RPMI8226 (cell line): ENCODE measurements around the gene NAPG.
A peak's percentile ranks its signal among the peaks of the same experiment; 100 is the strongest.
"Not testable (repeated sequence)": the region's sequence is repeated elsewhere in the genome, so short reads cannot be mapped to it uniquely, and the experiment has no call there.

Experiments
- DNase-seq: peaks from one replicate; pipeline ENCODE4 v3.0.0-alpha.2; 2015

Gene NAPG

DNA sequence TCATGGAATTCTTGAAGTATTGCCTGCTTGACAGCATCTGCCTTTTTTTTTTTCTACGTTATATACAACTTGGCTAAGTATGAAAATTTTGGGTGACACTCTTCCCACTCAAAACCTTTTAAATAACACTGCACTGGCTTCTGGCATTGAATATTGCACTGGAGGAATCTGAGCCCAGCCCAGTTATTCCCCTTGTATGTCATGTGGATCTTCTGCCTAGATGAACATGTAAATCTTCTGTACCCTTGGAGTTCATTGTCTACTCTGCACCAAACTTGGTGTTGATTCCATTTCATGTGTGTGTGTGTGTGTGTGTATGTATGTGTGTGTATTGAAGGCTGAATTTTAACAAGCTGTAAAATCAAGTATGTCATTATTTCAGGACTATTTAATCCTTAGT lies 59.4 kb downstream of the NAPG start:
- no peak for DNase-seq

GRCh38 chr18:10588975-10589374 lies 63.1 kb downstream of the NAPG start:
- DNase-seq: no peak

DNA sequence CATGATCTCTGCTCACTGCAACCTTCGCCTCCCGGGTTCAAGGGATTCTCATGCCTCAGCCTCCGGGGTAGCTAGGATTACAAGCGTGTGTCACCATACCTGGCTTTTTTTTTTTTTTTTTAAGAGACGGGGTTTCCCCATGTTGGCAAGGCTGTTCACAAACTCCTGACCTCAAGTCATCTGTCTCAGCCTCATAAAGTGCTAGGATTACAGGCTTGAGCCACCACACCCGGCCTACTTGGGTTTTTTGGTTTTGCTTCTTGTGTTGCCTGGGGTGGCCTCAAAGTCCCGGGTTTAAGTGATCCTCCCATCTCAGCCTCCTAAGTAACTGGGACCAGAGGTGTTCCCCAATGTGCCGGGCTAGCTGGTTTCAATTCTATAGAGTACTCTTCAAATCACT lies 64.6 kb downstream of the NAPG start:
- peak; percentile 23 for DNase-seq

- DNase-seq: peak; percentile 74
These were observed 66.1 kb downstream of the NAPG start for GRCh38 chr18:10591896-10592295.

GRCh38 chr18:10593366-10594022 lies 67.7 kb downstream of the NAPG start:
- DNase-seq: peak; percentile 68

DNA sequence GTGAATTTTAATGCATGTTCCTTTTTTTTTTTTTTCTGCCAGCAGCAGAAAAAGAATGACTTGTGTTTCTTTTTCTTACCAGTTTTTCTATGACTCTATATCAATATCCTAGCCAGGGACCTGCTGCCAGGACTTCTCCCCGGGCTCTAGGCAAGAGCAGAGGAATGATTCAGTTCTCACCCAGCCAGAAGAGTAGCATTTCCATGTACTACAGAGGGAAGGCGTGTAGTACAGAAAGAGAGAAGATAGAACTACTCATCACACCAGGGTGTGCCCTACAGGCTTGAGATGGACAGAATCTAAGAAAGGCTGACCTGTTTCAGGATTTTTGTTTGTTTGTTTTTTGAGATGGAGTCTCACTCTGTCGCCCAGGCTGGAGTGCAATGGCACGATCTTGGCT lies 70.1 kb downstream of the NAPG start:
- DNase-seq: not testable (repeated sequence)

DNA sequence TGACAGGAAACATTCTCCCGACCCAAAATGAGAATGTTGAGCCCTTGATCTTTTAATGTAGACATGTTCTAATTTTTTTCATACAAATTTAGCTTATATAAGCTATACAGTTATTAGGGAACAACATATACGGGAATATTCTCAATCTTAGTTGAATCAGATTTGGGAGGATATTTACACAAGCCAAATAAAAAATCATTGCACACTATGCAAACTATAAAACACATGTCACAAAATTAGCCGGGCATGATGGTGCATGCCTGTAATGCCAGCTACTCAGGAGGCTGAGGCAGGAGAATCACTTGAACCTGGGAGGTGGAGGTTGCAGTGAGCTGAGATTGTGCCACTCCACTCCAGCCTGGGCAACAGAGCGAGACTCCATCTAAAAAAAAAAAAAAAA lies 71.9 kb downstream of the NAPG start:
- not testable (repeated sequence) for DNase-seq

DNA sequence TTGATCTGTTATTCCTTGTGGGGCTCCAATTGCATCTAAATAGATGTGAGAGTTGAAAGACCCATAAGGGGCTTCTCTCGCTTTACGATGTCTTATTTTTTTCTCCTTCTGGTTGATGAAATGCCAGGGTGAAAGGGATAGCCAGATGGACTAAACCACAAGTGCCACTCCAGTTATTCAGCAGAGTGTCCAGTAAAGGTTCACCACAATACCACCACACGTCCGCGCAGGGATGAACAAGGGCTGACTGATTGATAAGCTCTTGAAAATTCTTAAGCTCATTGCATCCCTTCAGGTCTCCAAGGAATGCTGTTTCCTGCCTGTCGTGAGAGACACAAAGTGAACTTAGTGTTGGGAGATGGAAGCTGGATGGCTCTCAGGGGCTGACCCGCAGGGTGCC lies 74.9 kb downstream of the NAPG start:
- not testable (repeated sequence) for DNase-seq
